Measurements from ENCODE around the gene USH1C. TPM values are rescaled to one million over a fixed set of nuclear protein-coding genes. Genes with fewer than 3 reads are reported as not detected.

USH1C gene
- total RNA-seq = 1,000 to 10,000 TPM in 1 of 4 donors, 100 to 1,000 TPM in 3; 110 to 1,022 (median 157) TPM

DNA sequence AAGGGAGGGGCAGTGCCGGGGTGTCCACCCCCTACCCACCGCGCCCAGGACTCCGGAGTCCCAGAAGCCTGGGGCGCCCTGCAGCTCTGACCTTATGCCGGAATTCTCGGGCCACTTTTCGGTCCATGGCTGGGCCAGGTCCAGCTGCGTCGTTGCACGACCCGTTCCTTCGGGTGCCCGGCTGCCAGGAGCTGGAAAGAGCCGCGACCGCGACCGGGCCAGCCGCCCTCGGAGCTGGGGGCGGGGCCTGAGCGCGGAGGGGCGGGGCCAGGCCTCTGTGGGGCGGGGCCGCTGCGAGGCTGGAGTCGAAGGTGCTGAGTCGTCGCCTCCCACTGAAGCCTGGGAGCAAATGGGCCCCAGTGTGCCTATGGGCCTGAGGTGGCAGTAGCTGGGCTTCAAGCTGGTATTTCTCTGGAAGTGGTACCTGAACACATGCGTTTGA lies at the start of gene USH1C:
TSS of gene USH1C (minus strand) at position 236 of the 442 bp plus-strand sequence. CDS start at position 127, 109 bp downstream.
- Histone ChIP-seq H3K27ac (peak within 1 kb of the TSS; percentile 83 to 85 (median 84)), H3K4me3 (peak within 1 kb of the TSS; percentile 36 to 58 (median 54)), H3K36me3 (no peaks in the 10 kb centered on the region), H3K9me3 (no peaks in the 10 kb centered on the region), H3K4me1 (peaks cover 0 to 15% (median 11%) of the 10 kb centered on the region in 4 donors), H3K27me3 (peaks cover 20% of the 10 kb centered on the region)
- peak; percentile 80 for DNase-seq
- intact Hi-C loops (cut with DNase I; ENCODE audit: low total_unique reads) (no loop called here), in situ Hi-C loops (cut with MboI; ENCODE audit: low pct_ligation_motif_present in 1 of 4, low pct_unique_long_range_greater_than_20kb in 1 of 4, low sequenced_read_pairs in 3 of 4) (no loop called here)
- TF ChIP-seq POLR2A (IDR thresholded peaks at IDR 0.05) (peak; percentile 61), POLR2AphosphoS5 (IDR thresholded peaks at IDR 0.05) (peak in 2 of 3 donors; percentile 74 to 85), EP300 (IDR thresholded peaks at IDR 0.05; ENCODE audit: low read depth) (no peak)
- WGBS, 2 donors (ENCODE audit: low coverage in 1 of 2) = 7% methylated on average over 23 of the region's 32 CpGs; no CpG with 5 or more reads in 1 of the 2 donors

DNA sequence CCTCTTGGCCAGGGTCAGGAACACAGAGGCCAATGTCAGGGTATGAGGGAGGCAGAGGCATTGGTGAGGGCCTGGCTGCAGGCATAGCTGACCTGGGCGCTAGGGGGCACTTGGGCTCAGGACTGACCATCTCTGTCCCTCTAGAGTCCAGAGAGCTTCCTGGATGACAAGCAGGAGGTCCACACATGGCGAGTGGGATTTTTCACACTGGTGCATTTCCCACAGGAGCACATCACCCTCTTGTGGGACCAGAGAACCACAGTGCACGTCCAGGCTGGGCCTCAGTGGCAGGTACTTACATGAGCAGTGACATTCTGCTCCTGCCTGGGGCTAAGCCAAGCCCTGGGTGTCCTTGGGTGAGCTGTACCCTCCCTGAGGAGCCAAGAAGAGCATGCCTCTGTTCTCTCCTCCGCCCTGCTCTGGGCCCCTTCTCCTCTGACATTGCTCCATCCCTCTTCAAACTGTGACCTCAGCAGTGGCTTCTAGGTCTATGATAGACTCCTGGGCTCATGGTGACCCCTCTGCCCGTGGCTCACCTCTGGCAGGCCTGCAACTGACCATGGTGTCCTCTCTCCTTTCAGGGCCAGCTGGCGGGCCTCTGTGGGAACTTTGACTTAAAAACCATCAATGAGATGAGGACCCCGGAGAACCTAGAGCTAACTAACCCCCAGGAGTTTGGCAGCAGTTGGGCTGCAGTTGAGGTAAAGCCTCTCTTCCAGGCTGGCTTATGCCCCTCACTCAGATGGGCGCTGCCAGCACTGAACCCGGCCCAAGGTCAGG lies 49.4 kb upstream of the USH1C start:
- H3K4me1 ChIP-seq = no peaks in the 10 kb centered on the region
- H3K9me3 ChIP-seq = no peaks in the 10 kb centered on the region
- TF ChIP-seq EP300 (IDR thresholded peaks at IDR 0.05; ENCODE audit: low read depth) (no peak), POLR2AphosphoS5 (IDR thresholded peaks at IDR 0.05) (no peak), POLR2A (IDR thresholded peaks at IDR 0.05) (no peak)
- TF ChIP-seq, protein P1, sequence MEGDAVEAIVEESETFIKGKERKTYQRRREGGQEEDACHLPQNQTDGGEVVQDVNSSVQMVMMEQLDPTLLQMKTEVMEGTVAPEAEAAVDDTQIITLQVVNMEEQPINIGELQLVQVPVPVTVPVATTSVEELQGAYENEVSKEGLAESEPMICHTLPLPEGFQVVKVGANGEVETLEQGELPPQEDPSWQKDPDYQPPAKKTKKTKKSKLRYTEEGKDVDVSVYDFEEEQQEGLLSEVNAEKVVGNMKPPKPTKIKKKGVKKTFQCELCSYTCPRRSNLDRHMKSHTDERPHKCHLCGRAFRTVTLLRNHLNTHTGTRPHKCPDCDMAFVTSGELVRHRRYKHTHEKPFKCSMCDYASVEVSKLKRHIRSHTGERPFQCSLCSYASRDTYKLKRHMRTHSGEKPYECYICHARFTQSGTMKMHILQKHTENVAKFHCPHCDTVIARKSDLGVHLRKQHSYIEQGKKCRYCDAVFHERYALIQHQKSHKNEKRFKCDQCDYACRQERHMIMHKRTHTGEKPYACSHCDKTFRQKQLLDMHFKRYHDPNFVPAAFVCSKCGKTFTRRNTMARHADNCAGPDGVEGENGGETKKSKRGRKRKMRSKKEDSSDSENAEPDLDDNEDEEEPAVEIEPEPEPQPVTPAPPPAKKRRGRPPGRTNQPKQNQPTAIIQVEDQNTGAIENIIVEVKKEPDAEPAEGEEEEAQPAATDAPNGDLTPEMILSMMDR (IDR thresholded peaks at IDR 0.05) = no peak
- DNase-seq = no peak
- intact Hi-C loops (cut with DNase I; ENCODE audit: low total_unique reads) = no loop called here
- H3K4me3 ChIP-seq = no peak overlapping the region
- WGBS, 2 donors (ENCODE audit: low coverage in 1 of 2) = 59 to 69% methylated on average over 4 to 8 of the region's 9 CpGs
- H3K27me3 ChIP-seq = no peaks in the 10 kb centered on the region
- in situ Hi-C loops (cut with MboI; ENCODE audit: low pct_ligation_motif_present in 1 of 4, low pct_unique_long_range_greater_than_20kb in 1 of 4, low sequenced_read_pairs in 3 of 4) = loop anchor here in 1 of 4 donors (10.0 kb wide), 1 partner anchor 381 kb away; no protein-coding TSS in a partner anchor
- H3K27ac ChIP-seq = no peak overlapping the region
- H3K36me3 ChIP-seq = no peaks in the 10 kb centered on the region

GRCh38 chr11:17591293-17591692 lies 47.1 kb upstream of the USH1C start:
- H3K36me3 ChIP-seq = no peaks in the 10 kb centered on the region
- 88% methylated on average over 11 of the region's 11 CpGs; no CpG with 5 or more reads in 1 of the 2 donors for WGBS, 2 donors (ENCODE audit: low coverage in 1 of 2)
- no peak overlapping the region for H3K4me3 ChIP-seq
- DNase-seq = no peak
- in situ Hi-C loops (cut with MboI; ENCODE audit: low pct_ligation_motif_present in 1 of 4, low pct_unique_long_range_greater_than_20kb in 1 of 4, low sequenced_read_pairs in 3 of 4) = loop anchor here in 1 of 4 donors (10.0 kb wide), 1 partner anchor 384 kb away; no protein-coding TSS in a partner anchor
- no peaks in the 10 kb centered on the region for H3K4me1 ChIP-seq
- no peak overlapping the region for H3K27ac ChIP-seq
- intact Hi-C loops (cut with DNase I; ENCODE audit: low total_unique reads) = no loop called here
- TF ChIP-seq POLR2AphosphoS5 (IDR thresholded peaks at IDR 0.05) (no peak), POLR2A (IDR thresholded peaks at IDR 0.05) (no peak), EP300 (IDR thresholded peaks at IDR 0.05; ENCODE audit: low read depth) (no peak)
- TF ChIP-seq, protein P1 (IDR thresholded peaks at IDR 0.05) = no peak
- no peaks in the 10 kb centered on the region for H3K9me3 ChIP-seq
- no peaks in the 10 kb centered on the region for H3K27me3 ChIP-seq

GRCh38 chr11:17590463-17590862 lies 46.2 kb upstream of the USH1C start:
- in situ Hi-C loops (cut with MboI; ENCODE audit: low pct_ligation_motif_present in 1 of 4, low pct_unique_long_range_greater_than_20kb in 1 of 4, low sequenced_read_pairs in 3 of 4) = loop anchor here in 1 of 4 donors (10.0 kb wide), 1 partner anchor 384 kb away; no protein-coding TSS in a partner anchor
- Histone ChIP-seq H3K27me3 (no peaks in the 10 kb centered on the region), H3K9me3 (no peaks in the 10 kb centered on the region), H3K27ac (no peak overlapping the region), H3K36me3 (no peaks in the 10 kb centered on the region), H3K4me3 (no peak overlapping the region), H3K4me1 (no peaks in the 10 kb centered on the region)
- DNase-seq = no peak
- 60 to 94% methylated on average over 1 to 7 of the region's 7 CpGs for WGBS, 2 donors (ENCODE audit: low coverage in 1 of 2)
- TF ChIP-seq POLR2AphosphoS5 (IDR thresholded peaks at IDR 0.05) (no peak), POLR2A (IDR thresholded peaks at IDR 0.05) (no peak), EP300 (IDR thresholded peaks at IDR 0.05; ENCODE audit: low read depth) (no peak)
- TF ChIP-seq, protein P1 (IDR thresholded peaks at IDR 0.05) = no peak
- intact Hi-C loops (cut with DNase I; ENCODE audit: low total_unique reads) = no loop called here
